Astrocyte (in vitro differentiated cells and primary cell): Measurements from ENCODE around the gene ZNF341.

Experiments used
- CTCF ChIP-seq: IDR thresholded peaks from 2 replicates; pipeline ENCODE4 v1.5.1; 2011; ENCODE audit warnings: low read depth, mild to moderate bottlenecking, inconsistent platforms, low read length, moderate library complexity; ENCODE audit not compliant: insufficient read depth
- EZH2 ChIP-seq: IDR thresholded peaks from 2 replicates; pipeline ENCODE4 v1.6.1; 2012; ENCODE audit warnings: mild to moderate bottlenecking, low read length, inconsistent platforms; ENCODE audit not compliant: insufficient read depth

- TF ChIP-seq EZH2 (no peak), CTCF (no peak)
Measured at GRCh38 chr20:33704197-33704924, 27.4 kb upstream of the ZNF341 start.
